PC-9 (cell line): ENCODE results near the gene CIZ1. TPM values are rescaled to one million over a fixed set of nuclear protein-coding genes. Genes with fewer than 3 reads are reported as not detected.
A peak's percentile ranks its signal among the peaks of the same experiment; 100 is the strongest.
"Not testable (repeated sequence)": the region's sequence is repeated elsewhere in the genome, so short reads cannot be mapped to it uniquely, and the experiment has no call there.

Experiments used
- BruUV-seq: library from RNA; stranded (reverse); fragments of 400-500 nt; replicated peaks from 2 replicates; lab custom pipeline; 2021; lab: Mats Ljungman, UMichigan
- CTCF ChIA-PET: fragments of 300-600 bp; sonication (Branson Sonifier 250); formaldehyde crosslinking; loops from one replicate; lab custom pipeline; 2022; ENCODE audit warnings: antibody characterized with exemption; lab: Charles Lee
- POLR2A ChIA-PET: fragments of 300-600 bp; sonication (Branson Sonifier 250); formaldehyde crosslinking; loops from one replicate; lab custom pipeline; 2022; ENCODE audit warnings: antibody characterized with exemption; ENCODE audit not compliant: unreplicated experiment; lab: Charles Lee
- DNase-seq, 2 experiments: peaks; one replicate each; pipeline versions ENCODE4 v3.0.0 to v3.0.0-alpha.2; 2015 to 2022; ENCODE audit warnings: mixed read lengths in 1 of 2
- H2AFZ ChIP-seq: fragments of 200-600 bp; sonication (generic); 2 replicates; pipeline ENCODE4 v1.8.1; 2017; ENCODE audit warnings: antibody characterized with exemption
- H3F3A ChIP-seq: fragments of 200-600 bp; sonication (generic); 2 replicates; pipeline ENCODE4 v1.8.1; 2017; ENCODE audit warnings: antibody characterized with exemption, mild to moderate bottlenecking, low read depth; ENCODE audit not compliant: insufficient read depth
- H3K27ac ChIP-seq: fragments of 200-600 bp; sonication (generic); 2 replicates; pipeline ENCODE4 v1.6.1; 2016; ENCODE audit warnings: mixed run types
- H3K27me3 ChIP-seq: fragments of 200-600 bp; sonication (generic); 2 replicates; pipeline ENCODE4 v1.6.1; 2016; ENCODE audit warnings: low read depth, mixed run types; ENCODE audit not compliant: insufficient read depth
- H3K36me3 ChIP-seq: fragments of 200-600 bp; sonication (generic); 2 replicates; pipeline ENCODE4 v1.6.1; 2016; ENCODE audit warnings: low read depth, mixed run types
- H3K4me1 ChIP-seq: fragments of 200-600 bp; sonication (generic); replicated peaks from 2 replicates; pipeline ENCODE4 v1.6.1; 2016; ENCODE audit warnings: mixed run types; ENCODE audit not compliant: insufficient read depth
- H3K4me2 ChIP-seq: fragments of 200-600 bp; sonication (generic); 2 replicates; pipeline ENCODE4 v1.6.1; 2017; ENCODE audit warnings: mixed run types
- H3K4me3 ChIP-seq: fragments of 200-600 bp; sonication (generic); 2 replicates; pipeline ENCODE4 v1.6.1; 2016; ENCODE audit warnings: mixed run types
- H3K79me2 ChIP-seq: fragments of 200-600 bp; sonication (generic); 2 replicates; pipeline ENCODE4 v1.6.1; 2017; ENCODE audit warnings: low read depth, mixed run types
- H3K9me2 ChIP-seq: fragments of 200-600 bp; sonication (generic); 2 replicates; pipeline ENCODE4 v1.8.1; 2017; ENCODE audit warnings: mild to moderate bottlenecking; ENCODE audit not compliant: insufficient read depth
- H3K9me3 ChIP-seq: fragments of 200-600 bp; sonication (generic); 2 replicates; pipeline ENCODE4 v1.8.1; 2016; ENCODE audit warnings: low read depth; ENCODE audit not compliant: insufficient read depth
- H4K20me1 ChIP-seq: fragments of 200-600 bp; sonication (generic); 2 replicates; pipeline ENCODE4 v1.8.1; 2017; ENCODE audit not compliant: insufficient read depth
- EZH2 ChIP-seq: fragments of 200-600 bp; sonication (generic); IDR thresholded peaks from 2 replicates; pipeline ENCODE4 v1.8.0; 2017; ENCODE audit warnings: antibody characterized with exemption, low read depth
- intact Hi-C: fragments of 100-400 bp; cut with micrococcal nuclease; formaldehyde crosslinking; loops from one replicate; pipeline ENCODE4 v1.10.0; 2022; ENCODE audit not compliant: unreplicated experiment
- total RNA-seq: library from RNA; stranded (reverse); gene quantifications from 2 replicates; pipeline ENCODE4 v1.2.3, GENCODE V29; 2021
- TF ChIP-seq, protein P1 (sequence below): fragments of 200-600 bp; sonication (generic); conservative IDR thresholded peaks from 2 replicates; pipeline ENCODE4 v1.6.1; 2017; ENCODE audit warnings: mixed run types, antibody characterized with exemption, mild to moderate bottlenecking, moderate library complexity

The CIZ1 gene
- total RNA-seq, 1 experiment from 2014 or later = 213 TPM

DNA sequence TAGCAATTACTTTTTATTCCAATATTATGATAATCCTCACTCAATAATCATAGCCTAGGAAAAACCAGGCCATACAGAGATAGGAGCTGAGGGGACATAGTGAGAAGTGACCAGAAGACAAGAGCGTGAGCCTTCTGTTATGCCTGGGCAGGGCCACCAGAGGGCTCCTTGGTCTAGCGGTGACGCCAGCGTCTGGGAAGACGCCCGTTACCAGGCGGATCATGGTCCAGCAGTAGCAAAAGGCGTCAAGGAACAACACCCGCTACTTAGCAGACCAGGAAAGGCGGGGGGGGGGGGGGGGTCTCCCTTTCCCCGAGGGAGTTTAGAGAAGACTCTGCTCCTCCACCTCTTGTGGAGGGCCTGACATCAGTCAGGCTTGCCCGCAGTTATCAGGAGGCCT lies 9.9 kb downstream of the CIZ1 start:
- H3K9me3 ChIP-seq, POLR2A ChIA-PET: not testable (repeated sequence)

DNA sequence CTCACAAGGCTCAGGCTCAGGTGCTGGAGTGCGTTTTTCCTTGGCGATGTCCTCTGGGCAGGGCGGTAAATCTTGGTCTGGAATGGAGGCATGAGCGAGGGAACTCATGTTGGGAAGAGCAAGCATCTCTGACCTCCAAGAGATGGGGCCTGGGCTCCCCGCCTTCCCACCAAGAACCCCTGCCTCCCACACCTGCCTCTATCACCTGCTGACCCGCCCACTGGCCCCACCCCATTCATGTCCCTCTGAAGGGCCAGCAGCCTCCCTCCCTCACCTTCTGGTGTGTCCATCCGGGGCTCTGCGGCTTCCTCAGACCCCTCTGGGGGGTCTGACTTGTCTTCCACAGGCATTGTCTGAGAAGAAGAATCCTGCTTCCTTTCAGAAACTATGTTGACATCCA lies 10.9 kb downstream of the CIZ1 start:
- Histone ChIP-seq H3K36me3 (peaks cover 19% of the 10 kb centered on the region; the same call in 1 of the 2 replicates), H3K9me2 (no peaks in the 10 kb centered on the region), H3K9me3 (no peaks in the 10 kb centered on the region), H3K27me3 (no peaks in the 10 kb centered on the region), H3K79me2 (no peaks in the 10 kb centered on the region), H3K4me3 (no peak overlapping the region), H3K4me2 (no peak overlapping the region), H3F3A (peaks cover 12% of the 10 kb centered on the region), H3K27ac (no peak overlapping the region), H2AFZ (no peak overlapping the region), H3K4me1 (peaks cover 18% of the 10 kb centered on the region), H4K20me1 (no peaks in the 10 kb centered on the region)
- BruUV-seq = no TSS peak
- TF ChIP-seq, protein P1, sequence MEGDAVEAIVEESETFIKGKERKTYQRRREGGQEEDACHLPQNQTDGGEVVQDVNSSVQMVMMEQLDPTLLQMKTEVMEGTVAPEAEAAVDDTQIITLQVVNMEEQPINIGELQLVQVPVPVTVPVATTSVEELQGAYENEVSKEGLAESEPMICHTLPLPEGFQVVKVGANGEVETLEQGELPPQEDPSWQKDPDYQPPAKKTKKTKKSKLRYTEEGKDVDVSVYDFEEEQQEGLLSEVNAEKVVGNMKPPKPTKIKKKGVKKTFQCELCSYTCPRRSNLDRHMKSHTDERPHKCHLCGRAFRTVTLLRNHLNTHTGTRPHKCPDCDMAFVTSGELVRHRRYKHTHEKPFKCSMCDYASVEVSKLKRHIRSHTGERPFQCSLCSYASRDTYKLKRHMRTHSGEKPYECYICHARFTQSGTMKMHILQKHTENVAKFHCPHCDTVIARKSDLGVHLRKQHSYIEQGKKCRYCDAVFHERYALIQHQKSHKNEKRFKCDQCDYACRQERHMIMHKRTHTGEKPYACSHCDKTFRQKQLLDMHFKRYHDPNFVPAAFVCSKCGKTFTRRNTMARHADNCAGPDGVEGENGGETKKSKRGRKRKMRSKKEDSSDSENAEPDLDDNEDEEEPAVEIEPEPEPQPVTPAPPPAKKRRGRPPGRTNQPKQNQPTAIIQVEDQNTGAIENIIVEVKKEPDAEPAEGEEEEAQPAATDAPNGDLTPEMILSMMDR = no peak
- no peak for TF ChIP-seq EZH2
- no peak for DNase-seq
- intact Hi-C loops = no loop called here
- ChIA-PET POLR2A (no interaction called here), CTCF (no interaction called here)

More for the DNA sequence above, 9.9 kb downstream of the CIZ1 start:
- H3K27ac ChIP-seq, DNase-seq, BruUV-seq, intact Hi-C loops, H3K4me2 ChIP-seq, CTCF ChIA-PET, H2AFZ ChIP-seq, H3K9me2 ChIP-seq, H3K79me2 ChIP-seq, H4K20me1 ChIP-seq, H3K27me3 ChIP-seq, H3K4me3 ChIP-seq: not testable (repeated sequence)
- TF ChIP-seq, protein P1 = peak; percentile 44; the same call in 1 of the 2 replicates
- Histone ChIP-seq H3F3A (peaks cover 12% of the 10 kb centered on the region), H3K4me1 (peaks cover 17% of the 10 kb centered on the region), H3K36me3 (peaks cover 16% of the 10 kb centered on the region; the same call in 1 of the 2 replicates)

DNA sequence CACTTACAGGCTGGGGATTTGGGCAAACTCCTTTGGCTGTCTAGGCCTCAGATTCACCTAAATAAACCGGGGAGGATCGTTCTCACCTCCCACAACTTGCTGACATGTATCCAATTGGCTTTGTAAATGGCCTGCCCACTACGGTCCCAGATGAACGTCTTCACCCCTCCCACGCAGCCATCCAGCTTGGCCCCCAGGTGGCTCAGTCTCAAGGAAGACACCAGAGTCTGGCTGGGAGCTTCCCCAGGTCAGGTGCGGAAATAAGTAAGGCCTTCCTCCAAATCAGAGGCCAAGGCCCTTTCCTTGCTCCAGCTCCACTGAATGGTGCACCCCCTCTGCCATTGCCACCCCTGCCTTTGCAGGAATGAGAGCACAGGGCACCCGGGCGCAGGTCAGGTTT lies 11.4 kb downstream of the CIZ1 start:
- Histone ChIP-seq H3K4me2 (no peak overlapping the region), H3K9me3 (no peaks in the 10 kb centered on the region), H3K9me2 (no peaks in the 10 kb centered on the region), H3K4me3 (no peak overlapping the region), H4K20me1 (no peaks in the 10 kb centered on the region), H3K27ac (no peak overlapping the region), H3K36me3 (peaks cover 20% of the 10 kb centered on the region; the same call in 1 of the 2 replicates), H3K79me2 (no peaks in the 10 kb centered on the region), H3K27me3 (no peaks in the 10 kb centered on the region), H3F3A (peaks cover 12% of the 10 kb centered on the region), H3K4me1 (peaks cover 18% of the 10 kb centered on the region), H2AFZ (no peak overlapping the region)
- ChIA-PET POLR2A (no interaction called here), CTCF (no interaction called here)
- no peak for TF ChIP-seq EZH2
- TF ChIP-seq, protein P1 = no peak
- no TSS peak for BruUV-seq
- intact Hi-C loops = no loop called here
- DNase-seq = no peak
